Naive thymus-derived CD8-positive, alpha-beta T cell (primary cell): ENCODE data around the gene DCD. TPM values are rescaled to one million over a fixed set of nuclear protein-coding genes. Genes with fewer than 3 reads are reported as not detected.
A peak's percentile ranks its signal among the peaks of the same experiment; 100 is the strongest.
"Not testable (repeated sequence)": the region's sequence is repeated elsewhere in the genome, so short reads cannot be mapped to it uniquely, and the experiment has no call there.

Experiments used
- ATAC-seq, 2 donors: fragments of 150-1000 bp; cut with Tn5 transposase in 1 of 2; sonication (Bioruptor Pico), chemical (Tn5 transposase) in 1 of 2; 1 replicate in 1 of 2; 2 replicates in 1 of 2; pipeline ENCODE4 v1.10.0; 2021; ENCODE audit warnings: mild to moderate bottlenecking in 2 of 2, moderate library complexity in 2 of 2
- POLR2A ChIA-PET: fragments of 350-600 bp; sonication (Branson Sonifier 250); formaldehyde crosslinking; loops from one replicate; lab custom pipeline; 2021; ENCODE audit warnings: antibody characterized with exemption; lab: Charles Lee
- DNase-seq, 10 donors: peaks; one replicate each; pipeline versions ENCODE4 v3.0.0 to v3.0.0-alpha.2; 2020 to 2022
- H3K27ac Mint-ChIP-seq, 10 donors: one replicate each; pipeline ENCODE4 v1.8.0; 2020 to 2022; ENCODE audit warnings: mild to moderate bottlenecking in 10 of 10, mixed read lengths in 10 of 10, moderate library complexity in 4 of 10, inconsistent platforms in 1 of 10
- H3K27me3 Mint-ChIP-seq, 5 donors: one replicate each; pipeline ENCODE4 v1.8.0; 2021 to 2022; ENCODE audit warnings: mixed read lengths in 5 of 5
- H3K36me3 Mint-ChIP-seq, 3 donors: one replicate each; pipeline ENCODE4 v1.8.0; 2020 to 2022; ENCODE audit warnings: mixed read lengths in 3 of 3, mild to moderate bottlenecking in 2 of 3, inconsistent platforms in 1 of 3
- H3K4me1 Mint-ChIP-seq, 4 donors: one replicate each; pipeline ENCODE4 v1.8.0; 2021 to 2022; ENCODE audit warnings: mixed read lengths in 4 of 4
- H3K4me3 Mint-ChIP-seq, 10 donors: one replicate each; pipeline ENCODE4 v1.8.0; 2020 to 2022; ENCODE audit warnings: mild to moderate bottlenecking in 10 of 10, mixed read lengths in 10 of 10, moderate library complexity in 6 of 10, inconsistent platforms in 1 of 10
- H3K9me3 Mint-ChIP-seq, 9 donors: one replicate each; pipeline ENCODE4 v1.8.0; 2020 to 2022; ENCODE audit warnings: mixed read lengths in 9 of 9, mild to moderate bottlenecking in 3 of 9, inconsistent platforms in 1 of 9, moderate library complexity in 1 of 9
- polyA plus RNA-seq, 3 donors: library from polyadenylated mRNA; unstranded; fragments of 300-500 nt; fragmentation: Illumina TruSeq; gene quantifications; one replicate each; pipeline ENCODE4 v1.2.3, GENCODE V29; 2021
- total RNA-seq, 8 experiments: library from RNA in 2 of 8; stranded (reverse) in 2 of 8; gene quantifications; one replicate each; pipeline ENCODE4 v1.2.3 and lab custom pipeline; 2021 to 2026

The DCD gene
- total and polyA plus RNA-seq, 5 experiments from 2014 or later: not detected

DNA sequence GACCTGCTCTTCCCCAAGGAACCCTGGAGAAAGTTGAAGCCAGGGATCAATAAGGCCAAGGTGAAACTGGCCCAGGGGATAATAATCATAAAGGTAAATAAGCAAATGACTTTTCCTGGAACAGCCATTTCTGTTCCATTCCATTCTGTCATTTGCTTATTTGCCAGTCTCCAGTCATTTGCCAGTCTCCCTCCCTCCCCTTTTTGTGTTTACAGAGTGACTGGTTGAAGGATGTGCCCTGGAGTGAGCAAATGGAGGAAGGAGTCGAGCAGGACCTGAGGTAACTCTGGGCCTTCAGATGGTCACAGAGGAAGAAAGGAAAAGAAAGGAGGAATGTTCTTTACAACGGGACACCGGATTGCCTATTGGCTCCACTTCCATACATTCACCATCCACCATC, 17.8 kb upstream of the DCD start:
- H3K9me3 Mint-ChIP-seq: no peaks in the 10 kb centered on the region
- POLR2A ChIA-PET: no interaction called here
- no peak overlapping the region for H3K4me3 Mint-ChIP-seq
- H3K36me3 Mint-ChIP-seq: no peaks in the 10 kb centered on the region
- H3K27me3 Mint-ChIP-seq: peaks cover 9 to 35% (median 20%) of the 10 kb centered on the region in 5 donors
- H3K27ac Mint-ChIP-seq: no peak overlapping the region
- H3K4me1 Mint-ChIP-seq: no peaks in the 10 kb centered on the region
- ATAC-seq (no peak), DNase-seq (no peak)

GRCh38 chr12:54665022-54665635, 17.0 kb upstream of the DCD start:
- H3K4me1 Mint-ChIP-seq, DNase-seq, ATAC-seq, H3K9me3 Mint-ChIP-seq, POLR2A ChIA-PET, H3K4me3 Mint-ChIP-seq, H3K36me3 Mint-ChIP-seq, H3K27ac Mint-ChIP-seq: not testable (repeated sequence)
- peaks cover 4 to 26% (median 12%) of the 10 kb centered on the region in 5 donors for H3K27me3 Mint-ChIP-seq

DNA sequence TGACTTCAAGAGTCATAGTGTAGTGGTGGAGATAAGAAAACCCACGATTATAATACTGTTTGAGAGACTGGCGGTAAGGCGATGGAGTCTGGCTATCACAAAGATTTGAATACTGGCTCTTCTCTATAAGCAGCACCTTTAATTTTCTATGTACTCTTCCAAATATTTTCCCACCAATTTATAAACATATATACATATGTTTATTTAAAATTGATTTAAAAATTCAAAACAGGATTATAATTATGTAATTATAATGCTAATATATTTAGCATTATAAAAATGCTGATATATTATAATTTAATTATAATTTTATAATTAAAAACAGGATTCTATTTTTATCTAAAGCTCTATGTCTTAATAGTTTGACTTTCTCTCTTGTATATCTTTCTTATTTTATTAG, 15.4 kb upstream of the DCD start:
- H3K36me3 Mint-ChIP-seq: no peaks in the 10 kb centered on the region
- DNase-seq (no peak), ATAC-seq (no peak)
- no peaks in the 10 kb centered on the region for H3K4me1 Mint-ChIP-seq
- peaks cover 5 to 27% (median 18%) of the 10 kb centered on the region in 5 donors for H3K27me3 Mint-ChIP-seq
- H3K4me3 Mint-ChIP-seq: no peak overlapping the region
- POLR2A ChIA-PET: no interaction called here
- H3K9me3 Mint-ChIP-seq: no peaks in the 10 kb centered on the region
- H3K27ac Mint-ChIP-seq: no peak overlapping the region

DNA sequence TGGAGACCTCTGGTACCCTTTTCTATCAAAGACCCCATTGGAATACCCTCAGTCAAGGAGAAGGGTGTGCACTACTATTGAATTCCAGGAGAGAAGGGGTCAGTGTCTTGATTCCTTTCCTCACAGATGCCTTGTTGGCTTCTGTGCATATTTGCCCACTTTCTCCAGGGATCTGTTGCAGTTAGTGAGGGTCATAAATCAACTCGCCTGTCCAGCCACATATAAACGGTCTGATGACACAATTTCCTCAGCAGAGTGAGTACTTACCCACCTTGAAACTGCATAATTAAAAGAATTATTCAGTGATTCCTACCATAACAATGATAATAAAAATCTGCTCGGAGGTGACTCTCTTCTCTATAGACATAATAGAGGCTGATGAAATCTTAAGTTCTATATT, 13.9 kb upstream of the DCD start:
- no peaks in the 10 kb centered on the region for H3K9me3 Mint-ChIP-seq
- no peaks in the 10 kb centered on the region for H3K4me1 Mint-ChIP-seq
- H3K36me3 Mint-ChIP-seq: no peaks in the 10 kb centered on the region
- H3K4me3 Mint-ChIP-seq: no peak overlapping the region
- H3K27me3 Mint-ChIP-seq: peaks cover 7 to 31% (median 21%) of the 10 kb centered on the region in 5 donors
- POLR2A ChIA-PET: no interaction called here
- DNase-seq (no peak), ATAC-seq (no peak)
- no peak overlapping the region for H3K27ac Mint-ChIP-seq

DNA sequence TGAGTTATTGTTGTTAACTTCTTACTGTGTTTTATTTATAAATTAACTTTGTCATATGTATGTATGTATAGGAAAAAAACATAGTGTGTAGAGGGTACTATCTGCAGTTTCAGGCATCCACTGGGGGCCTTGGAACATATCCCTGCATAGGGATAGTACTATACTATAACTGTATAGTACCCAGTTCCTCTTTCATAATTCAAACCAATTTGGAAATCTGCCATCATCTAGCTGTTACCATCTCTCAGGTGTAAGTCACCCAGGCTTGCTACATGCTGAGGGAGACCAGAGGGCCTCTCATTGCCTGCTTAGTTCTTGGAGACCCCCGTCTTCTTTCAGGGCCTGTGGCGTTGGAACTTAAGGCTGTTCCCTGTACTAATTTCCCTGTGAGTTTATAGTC, 12.9 kb upstream of the DCD start:
- ATAC-seq (no peak), DNase-seq (no peak)
- Mint-ChIP-seq H3K36me3 (no peaks in the 10 kb centered on the region), H3K4me3 (no peak overlapping the region), H3K27ac (no peak overlapping the region), H3K9me3 (no peaks in the 10 kb centered on the region), H3K27me3 (peaks cover 11 to 28% (median 24%) of the 10 kb centered on the region in 5 donors), H3K4me1 (no peaks in the 10 kb centered on the region)
- POLR2A ChIA-PET: no interaction called here

DNA sequence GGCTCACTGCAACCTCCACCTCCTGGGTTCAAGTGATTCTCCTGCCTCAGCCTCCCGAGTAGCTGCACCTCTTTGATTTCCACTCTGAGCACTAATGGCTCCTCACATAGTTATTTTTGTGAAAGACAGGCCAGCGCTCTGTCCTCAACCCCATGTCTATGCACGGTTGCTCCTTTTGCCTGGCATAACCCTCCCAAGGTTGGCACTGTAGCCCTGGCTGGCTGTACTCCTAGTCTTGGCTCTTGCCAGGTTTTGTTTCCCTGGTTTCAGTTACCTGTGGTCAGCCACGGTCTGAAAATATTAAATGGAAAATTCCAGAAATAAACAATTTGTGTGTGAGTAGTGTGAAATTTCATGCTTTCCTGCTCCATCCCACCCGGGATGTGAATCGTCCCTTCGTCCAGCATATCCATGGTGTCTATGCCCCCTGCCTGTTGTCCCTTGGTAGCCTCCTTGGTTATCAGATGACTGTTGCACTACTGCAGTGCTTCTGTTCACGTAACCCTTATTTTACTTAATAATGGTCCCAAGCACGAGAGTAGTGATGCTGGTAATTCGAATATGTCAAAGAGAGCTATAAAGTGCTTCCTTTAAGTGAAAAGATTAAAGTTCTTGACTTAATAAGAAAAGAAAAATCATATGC, 12.3 kb upstream of the DCD start:
- Mint-ChIP-seq H3K27me3 (peaks cover 10 to 24% (median 23%) of the 10 kb centered on the region in 5 donors), H3K4me3 (no peak overlapping the region), H3K36me3 (no peaks in the 10 kb centered on the region), H3K27ac (no peak overlapping the region), H3K9me3 (no peaks in the 10 kb centered on the region), H3K4me1 (no peaks in the 10 kb centered on the region)
- ATAC-seq: no peak
- no peak for DNase-seq
- POLR2A ChIA-PET: no interaction called here

DNA sequence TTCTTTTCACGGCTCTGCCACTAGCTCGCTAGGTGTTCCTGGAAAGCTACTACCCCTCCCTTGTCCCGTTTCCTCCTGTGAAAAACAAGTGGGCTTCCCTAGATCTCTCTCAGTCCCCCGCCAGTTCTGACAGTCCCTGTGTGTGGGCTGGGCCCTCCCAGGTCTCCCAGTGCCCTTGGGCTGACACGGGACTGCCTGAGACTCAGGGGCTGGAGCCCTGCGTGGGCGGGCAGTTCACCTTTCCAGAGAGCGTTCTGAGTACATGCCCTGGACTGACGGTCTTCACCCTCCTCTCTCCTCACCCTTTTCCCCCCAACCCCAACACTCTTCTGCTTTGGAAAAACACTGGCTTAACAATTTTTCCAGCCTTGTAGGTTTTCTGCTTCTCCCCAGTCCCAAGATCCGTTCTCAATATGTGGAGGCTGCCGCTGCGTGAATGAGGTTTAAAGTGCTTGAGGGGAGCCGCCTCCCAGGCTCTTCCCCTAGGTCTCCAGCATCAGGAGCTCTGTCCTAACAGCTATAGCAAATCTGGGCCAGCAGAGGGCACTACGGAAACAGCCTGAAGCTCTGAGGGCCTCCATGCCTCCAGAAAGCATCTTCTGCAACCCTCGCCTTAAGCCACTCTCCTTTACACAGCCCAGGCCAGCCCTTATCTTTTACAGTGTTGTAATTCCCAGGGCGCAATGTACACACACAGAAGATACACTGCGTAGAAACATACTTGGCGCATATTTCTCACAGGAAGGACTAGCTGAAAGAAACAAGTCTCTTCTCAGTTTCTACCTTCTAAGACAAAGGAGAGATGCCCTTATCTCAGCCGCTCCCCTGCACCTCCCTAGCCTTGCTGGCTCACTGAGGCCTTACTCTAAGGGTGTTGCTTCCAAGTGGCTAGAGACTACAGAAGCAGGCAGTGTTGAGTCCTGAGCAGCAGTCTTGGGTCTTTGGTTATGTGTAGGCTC, 10.4 kb upstream of the DCD start:
- Mint-ChIP-seq H3K4me3 (no peak overlapping the region), H3K9me3 (no peaks in the 10 kb centered on the region)
- ATAC-seq: peak; percentile 45 to 52

DNA sequence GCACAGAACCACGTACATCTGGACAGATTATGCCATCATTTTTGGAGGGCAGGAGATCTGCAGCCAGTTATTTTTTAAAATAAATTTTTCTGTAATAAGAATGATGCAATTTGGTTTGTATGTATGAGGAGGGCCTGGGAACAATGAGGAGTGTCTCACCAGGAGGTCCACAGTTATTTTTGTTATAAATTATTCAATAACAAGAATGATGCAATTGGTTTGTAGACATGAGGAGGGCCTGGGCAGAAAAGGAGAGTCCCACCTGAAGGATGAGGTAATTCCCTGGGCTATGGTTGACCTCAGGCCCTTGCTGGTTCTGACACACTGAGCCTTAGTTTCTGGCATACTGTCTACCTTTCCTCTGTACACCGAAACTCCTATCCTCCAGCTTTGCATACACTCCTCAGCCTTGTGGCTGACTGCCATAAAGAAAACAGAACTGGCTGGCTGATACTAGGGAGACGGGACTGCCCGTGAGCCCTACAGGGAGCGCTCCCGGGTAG, 9.0 kb upstream of the DCD start:
- no peaks in the 10 kb centered on the region for H3K4me1 Mint-ChIP-seq
- H3K9me3 Mint-ChIP-seq: no peaks in the 10 kb centered on the region
- POLR2A ChIA-PET: no interaction called here
- H3K4me3 Mint-ChIP-seq: no peak overlapping the region
- no peak overlapping the region for H3K27ac Mint-ChIP-seq
- no peaks in the 10 kb centered on the region for H3K36me3 Mint-ChIP-seq
- H3K27me3 Mint-ChIP-seq: peaks cover 19 to 31% (median 27%) of the 10 kb centered on the region in 5 donors
- DNase-seq (no peak), ATAC-seq (no peak)

More for the DNA sequence above, 10.4 kb upstream of the DCD start:
- Mint-ChIP-seq H3K36me3 (no peaks in the 10 kb centered on the region), H3K4me1 (no peaks in the 10 kb centered on the region), H3K27me3 (peaks cover 14 to 22% (median 20%) of the 10 kb centered on the region in 5 donors), H3K27ac (peak overlapping the region in 1 of 10 donors; percentile 22)
- DNase-seq: peak in 9 of 10 donors; percentile 6 to 65 (median 15)
- POLR2A ChIA-PET: no interaction called here

- no peaks in the 10 kb centered on the region for H3K4me1 Mint-ChIP-seq
Measured at GRCh38 chr12:54654926-54655325, 6.8 kb upstream of the DCD start.

DNA sequence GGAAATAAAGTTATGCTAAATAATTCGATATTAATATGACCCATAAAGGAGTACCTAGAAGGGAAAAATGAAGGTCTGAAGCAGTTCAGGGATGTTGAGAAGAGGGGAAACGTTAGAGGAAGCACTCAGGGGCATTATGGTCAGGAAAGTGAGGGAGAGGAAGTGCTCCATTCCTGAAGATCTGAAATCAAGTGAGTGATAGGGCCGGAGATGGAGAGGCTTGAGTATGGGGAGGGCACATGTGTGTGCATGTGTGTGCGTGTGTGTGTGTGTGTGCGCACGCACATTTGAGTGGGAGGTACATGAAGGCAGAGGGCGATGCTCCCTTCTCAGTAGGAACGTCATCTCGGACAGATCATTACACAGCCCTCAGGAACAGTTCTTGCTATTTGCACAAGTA, 4.9 kb upstream of the DCD start:
- POLR2A ChIA-PET: no interaction called here
- Mint-ChIP-seq H3K4me1 (no peaks in the 10 kb centered on the region), H3K36me3 (no peaks in the 10 kb centered on the region), H3K9me3 (no peaks in the 10 kb centered on the region), H3K4me3 (no peak overlapping the region), H3K27ac (no peak overlapping the region), H3K27me3 (peaks cover 9 to 24% (median 17%) of the 10 kb centered on the region in 5 donors)
- ATAC-seq (no peak), DNase-seq (no peak)

More at GRCh38 chr12:54654926-54655325, 6.8 kb upstream of the DCD start:
- POLR2A ChIA-PET: interaction anchor here (0.5 kb wide), 1 partner anchor 49 kb away, joined by 4 read pairs; no protein-coding TSS in a partner anchor
- Mint-ChIP-seq H3K36me3 (no peaks in the 10 kb centered on the region), H3K27ac (no peak overlapping the region), H3K4me3 (no peak overlapping the region), H3K27me3 (peaks cover 19 to 32% (median 23%) of the 10 kb centered on the region in 5 donors), H3K9me3 (no peaks in the 10 kb centered on the region)
- ATAC-seq (no peak), DNase-seq (no peak)

DNA sequence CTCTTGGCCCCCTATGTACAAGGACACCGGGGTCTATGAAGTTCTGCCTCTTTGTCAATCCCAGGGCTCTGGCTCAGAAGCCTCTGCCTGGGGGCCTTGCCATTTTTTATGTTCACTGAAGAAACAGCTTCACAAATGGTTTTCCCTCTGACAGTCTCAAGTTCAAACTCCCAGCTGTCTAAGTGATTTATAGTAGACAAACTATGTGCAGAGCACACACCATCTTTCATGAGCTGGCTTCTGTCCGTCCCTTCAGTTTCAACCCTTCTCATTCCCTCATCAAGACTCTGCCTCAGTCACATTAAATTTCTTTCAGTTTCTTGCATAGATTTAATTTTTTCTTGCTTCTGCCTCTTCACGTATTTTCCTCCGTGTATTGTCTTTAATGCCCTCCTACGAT, 2.7 kb upstream of the DCD start:
- H3K36me3 Mint-ChIP-seq: no peaks in the 10 kb centered on the region
- ATAC-seq (no peak), DNase-seq (no peak)
- H3K9me3 Mint-ChIP-seq: no peaks in the 10 kb centered on the region
- no peak overlapping the region for H3K4me3 Mint-ChIP-seq
- POLR2A ChIA-PET: no interaction called here
- no peak overlapping the region for H3K27ac Mint-ChIP-seq
- no peaks in the 10 kb centered on the region for H3K4me1 Mint-ChIP-seq
- H3K27me3 Mint-ChIP-seq: peaks cover 14 to 31% (median 24%) of the 10 kb centered on the region in 5 donors

GRCh38 chr12:54650409-54650808, 2.2 kb upstream of the DCD start:
- Mint-ChIP-seq H3K36me3 (no peaks in the 10 kb centered on the region), H3K27ac (no peak overlapping the region), H3K4me1 (no peaks in the 10 kb centered on the region), H3K4me3 (no peak overlapping the region), H3K27me3 (peaks cover 15 to 31% (median 24%) of the 10 kb centered on the region in 5 donors), H3K9me3 (no peaks in the 10 kb centered on the region)
- ATAC-seq (no peak), DNase-seq (no peak)
- POLR2A ChIA-PET: no interaction called here

GRCh38 chr12:54649825-54650224, 1.7 kb upstream of the DCD start:
- no peaks in the 10 kb centered on the region for H3K4me1 Mint-ChIP-seq
- H3K9me3 Mint-ChIP-seq: no peaks in the 10 kb centered on the region
- no peaks in the 10 kb centered on the region for H3K36me3 Mint-ChIP-seq
- POLR2A ChIA-PET: no interaction called here
- H3K4me3 Mint-ChIP-seq: no peak overlapping the region
- no peak overlapping the region for H3K27ac Mint-ChIP-seq
- ATAC-seq (no peak), DNase-seq (no peak)
- peaks cover 15 to 35% (median 29%) of the 10 kb centered on the region in 5 donors for H3K27me3 Mint-ChIP-seq
